ENCODE measurements around the gene IGSF22.

The IGSF22 gene

GRCh38 chr11:18704698-18705097 is 21.3 kb downstream of the IGSF22 start:
- no peaks in the 10 kb centered on the region for H3K27me3 ChIP-seq (ENCODE audit: control insufficient read depth in 5 of 5, insufficient read depth in 4 of 5, low read length in 5 of 5)
- H3K4me1 ChIP-seq (ENCODE audit: control insufficient read depth in 5 of 5, insufficient read depth in 5 of 5, low read length in 5 of 5): peaks cover 8 to 53% (median 36%) of the 10 kb centered on the region in 5 donors
- no peaks in the 10 kb centered on the region for H3K9me3 ChIP-seq (ENCODE audit: control insufficient read depth in 5 of 5, low read length in 5 of 5)
- peaks cover 0 to 25% (median 15%) of the 10 kb centered on the region in 5 donors for H3K36me3 ChIP-seq (ENCODE audit: control insufficient read depth in 5 of 5, insufficient read depth in 5 of 5, low read length in 5 of 5)
- no peak overlapping the region for H3K4me3 ChIP-seq (ENCODE audit: low read depth in 1 of 5, low read length in 5 of 5)
- H3K9ac ChIP-seq (ENCODE audit: low read length in 5 of 5): no peak overlapping the region
- no peak overlapping the region for H3K27ac ChIP-seq (ENCODE audit: low read depth, low read length)

- Histone ChIP-seq H3K4me1 (ENCODE audit: control insufficient read depth in 5 of 5, insufficient read depth in 5 of 5, low read length in 5 of 5) (peaks cover 13 to 58% (median 41%) of the 10 kb centered on the region in 5 donors), H3K4me3 (ENCODE audit: low read depth in 1 of 5, low read length in 5 of 5) (no peak overlapping the region), H3K36me3 (ENCODE audit: control insufficient read depth in 5 of 5, insufficient read depth in 5 of 5, low read length in 5 of 5) (peaks cover 0 to 25% (median 15%) of the 10 kb centered on the region in 5 donors), H3K9ac (ENCODE audit: low read length in 5 of 5) (peak overlapping the region in 1 of 5 donors; percentile 48), H3K27ac (ENCODE audit: low read depth, low read length) (no peak overlapping the region), H3K9me3 (ENCODE audit: control insufficient read depth in 5 of 5, low read length in 5 of 5) (no peaks in the 10 kb centered on the region), H3K27me3 (ENCODE audit: control insufficient read depth in 5 of 5, insufficient read depth in 4 of 5, low read length in 5 of 5) (no peaks in the 10 kb centered on the region)
Measured at GRCh38 chr11:18704045-18704645, 21.8 kb downstream of the IGSF22 start.

DNA sequence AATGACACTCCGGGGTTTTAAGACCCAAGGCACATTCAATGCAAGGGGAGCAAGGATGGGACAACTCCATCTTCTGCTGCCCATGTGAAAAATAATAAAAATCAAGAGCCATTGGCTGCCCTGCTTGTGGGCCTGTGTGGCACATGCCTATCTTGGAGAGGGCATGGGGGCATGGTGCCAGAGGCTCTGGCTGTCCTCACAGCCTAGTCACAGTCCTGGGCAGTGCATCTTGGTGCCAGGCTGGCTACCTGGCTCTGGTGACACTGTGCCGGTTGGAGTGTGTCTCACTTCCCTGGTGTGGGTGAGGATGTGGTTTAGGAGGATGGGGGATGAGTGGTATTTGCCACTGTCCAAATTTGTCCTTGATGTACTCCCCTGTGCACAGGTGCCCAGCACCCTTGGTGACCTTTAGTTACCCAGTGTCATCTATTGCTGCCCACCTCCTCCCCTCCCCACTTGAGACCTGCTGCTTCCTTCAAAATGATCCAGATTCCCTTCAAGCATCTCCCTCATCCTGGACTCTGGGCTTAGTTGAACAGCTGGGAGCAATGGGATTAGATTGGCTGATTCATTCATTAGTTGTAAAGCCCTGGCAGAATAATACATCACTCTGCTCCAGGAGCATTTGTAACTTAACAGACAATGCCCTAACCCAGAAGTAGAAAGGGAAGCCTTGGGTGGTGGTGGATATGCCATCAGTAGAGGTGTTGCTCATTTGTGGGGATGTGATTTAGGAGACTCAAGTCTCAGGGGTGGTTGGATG is 22.8 kb downstream of the IGSF22 start:
- H3K27me3 ChIP-seq (ENCODE audit: control insufficient read depth in 5 of 5, insufficient read depth in 4 of 5, low read length in 5 of 5): no peaks in the 10 kb centered on the region
- no peaks in the 10 kb centered on the region for H3K9me3 ChIP-seq (ENCODE audit: control insufficient read depth in 5 of 5, low read length in 5 of 5)
- H3K9ac ChIP-seq (ENCODE audit: low read length in 5 of 5): no peak overlapping the region
- H3K4me3 ChIP-seq (ENCODE audit: low read depth in 1 of 5, low read length in 5 of 5): no peak overlapping the region
- no peak overlapping the region for H3K27ac ChIP-seq (ENCODE audit: low read depth, low read length)
- peaks cover 13 to 63% (median 44%) of the 10 kb centered on the region in 5 donors for H3K4me1 ChIP-seq (ENCODE audit: control insufficient read depth in 5 of 5, insufficient read depth in 5 of 5, low read length in 5 of 5)
- peaks cover 0 to 25% (median 15%) of the 10 kb centered on the region in 5 donors for H3K36me3 ChIP-seq (ENCODE audit: control insufficient read depth in 5 of 5, insufficient read depth in 5 of 5, low read length in 5 of 5)

- H3K4me1 ChIP-seq (ENCODE audit: control insufficient read depth in 5 of 5, insufficient read depth in 5 of 5, low read length in 5 of 5): peaks cover 13 to 64% (median 45%) of the 10 kb centered on the region in 5 donors
- no peaks in the 10 kb centered on the region for H3K9me3 ChIP-seq (ENCODE audit: control insufficient read depth in 5 of 5, low read length in 5 of 5)
- H3K27me3 ChIP-seq (ENCODE audit: control insufficient read depth in 5 of 5, insufficient read depth in 4 of 5, low read length in 5 of 5): no peaks in the 10 kb centered on the region
- H3K36me3 ChIP-seq (ENCODE audit: control insufficient read depth in 5 of 5, insufficient read depth in 5 of 5, low read length in 5 of 5): peaks cover 0 to 25% (median 15%) of the 10 kb centered on the region in 5 donors
- H3K9ac ChIP-seq (ENCODE audit: low read length in 5 of 5): no peak overlapping the region
- H3K4me3 ChIP-seq (ENCODE audit: low read depth in 1 of 5, low read length in 5 of 5): no peak overlapping the region
- no peak overlapping the region for H3K27ac ChIP-seq (ENCODE audit: low read depth, low read length)
Measured at GRCh38 chr11:18701614-18702216, 24.3 kb downstream of the IGSF22 start.

DNA sequence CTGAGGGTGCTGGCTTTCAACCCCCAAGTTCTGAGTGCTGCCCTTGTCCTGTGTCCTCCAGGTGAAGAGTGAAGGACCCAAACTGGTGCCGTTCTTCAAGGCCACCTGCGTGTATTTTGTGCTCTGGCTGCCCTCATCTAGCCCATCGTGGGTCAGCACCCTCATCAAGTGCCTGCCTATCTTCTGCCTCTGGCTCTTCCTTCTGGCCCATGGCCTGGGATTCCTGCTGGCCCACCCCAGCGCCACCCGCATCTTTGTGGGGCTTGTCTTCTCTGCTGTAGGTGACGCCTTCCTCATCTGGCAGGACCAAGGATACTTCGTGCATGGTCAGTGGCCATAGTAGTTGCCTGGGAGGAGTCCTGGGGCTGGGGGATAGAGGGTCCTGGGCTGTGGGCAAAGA is 25.1 kb downstream of the IGSF22 start:
- Histone ChIP-seq H3K27me3 (ENCODE audit: control insufficient read depth in 5 of 5, insufficient read depth in 4 of 5, low read length in 5 of 5) (no peaks in the 10 kb centered on the region), H3K27ac (ENCODE audit: low read depth, low read length) (no peak overlapping the region), H3K4me3 (ENCODE audit: low read depth in 1 of 5, low read length in 5 of 5) (peak overlapping the region in 1 of 5 donors; percentile 66), H3K9ac (ENCODE audit: low read length in 5 of 5) (no peak overlapping the region), H3K4me1 (ENCODE audit: control insufficient read depth in 5 of 5, insufficient read depth in 5 of 5, low read length in 5 of 5) (peaks cover 13 to 57% (median 38%) of the 10 kb centered on the region in 5 donors), H3K9me3 (ENCODE audit: control insufficient read depth in 5 of 5, low read length in 5 of 5) (no peaks in the 10 kb centered on the region), H3K36me3 (ENCODE audit: control insufficient read depth in 5 of 5, insufficient read depth in 5 of 5, low read length in 5 of 5) (peaks cover 0 to 25% (median 15%) of the 10 kb centered on the region in 5 donors)

DNA sequence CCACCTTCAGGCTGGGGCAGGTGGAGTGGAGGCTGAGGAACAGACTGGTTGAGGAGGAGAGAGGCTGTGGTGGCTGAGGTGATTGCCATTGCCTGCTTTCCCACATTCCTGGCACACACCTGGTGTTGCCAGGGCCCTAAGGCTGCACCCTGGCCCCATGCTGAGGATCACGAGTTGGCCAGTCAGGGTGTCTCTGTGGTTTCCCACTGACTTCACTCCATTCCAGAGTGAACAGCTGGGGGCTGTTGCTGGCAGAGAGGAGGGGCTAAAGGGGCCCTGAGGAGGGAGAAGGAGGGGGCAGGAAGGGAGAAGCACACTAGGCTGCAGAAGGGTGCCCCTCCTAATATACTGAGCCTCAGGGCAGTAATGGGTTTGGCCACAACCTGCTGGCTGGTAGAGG is 25.6 kb downstream of the IGSF22 start:
- Histone ChIP-seq H3K4me3 (ENCODE audit: low read depth in 1 of 5, low read length in 5 of 5) (peak overlapping the region in 3 of 5 donors; percentile 66 to 74 (median 72)), H3K9ac (ENCODE audit: low read length in 5 of 5) (no peak overlapping the region)

GRCh38 chr11:18699848-18700261 is 26.1 kb downstream of the IGSF22 start:
- H3K27me3 ChIP-seq (ENCODE audit: control insufficient read depth in 5 of 5, insufficient read depth in 4 of 5, low read length in 5 of 5): no peaks in the 10 kb centered on the region
- peak overlapping the region in 2 of 5 donors; percentile 62 to 70 for H3K9ac ChIP-seq (ENCODE audit: low read length in 5 of 5)
- peaks cover 0 to 25% (median 15%) of the 10 kb centered on the region in 5 donors for H3K36me3 ChIP-seq (ENCODE audit: control insufficient read depth in 5 of 5, insufficient read depth in 5 of 5, low read length in 5 of 5)
- H3K4me1 ChIP-seq (ENCODE audit: control insufficient read depth in 5 of 5, insufficient read depth in 5 of 5, low read length in 5 of 5): peaks cover 10 to 48% (median 28%) of the 10 kb centered on the region in 5 donors
- peak overlapping the region; percentile 60 for H3K27ac ChIP-seq (ENCODE audit: low read depth, low read length)
- no peaks in the 10 kb centered on the region for H3K9me3 ChIP-seq (ENCODE audit: control insufficient read depth in 5 of 5, low read length in 5 of 5)
- peak overlapping the region; percentile 66 to 74 (median 69) for H3K4me3 ChIP-seq (ENCODE audit: low read depth in 1 of 5, low read length in 5 of 5)

More for the DNA sequence above, 25.6 kb downstream of the IGSF22 start:
- H3K27me3 ChIP-seq (ENCODE audit: control insufficient read depth in 5 of 5, insufficient read depth in 4 of 5, low read length in 5 of 5): no peaks in the 10 kb centered on the region
- peaks cover 0 to 25% (median 15%) of the 10 kb centered on the region in 5 donors for H3K36me3 ChIP-seq (ENCODE audit: control insufficient read depth in 5 of 5, insufficient read depth in 5 of 5, low read length in 5 of 5)
- H3K27ac ChIP-seq (ENCODE audit: low read depth, low read length): no peak overlapping the region
- peaks cover 10 to 52% (median 33%) of the 10 kb centered on the region in 5 donors for H3K4me1 ChIP-seq (ENCODE audit: control insufficient read depth in 5 of 5, insufficient read depth in 5 of 5, low read length in 5 of 5)
- no peaks in the 10 kb centered on the region for H3K9me3 ChIP-seq (ENCODE audit: control insufficient read depth in 5 of 5, low read length in 5 of 5)

DNA sequence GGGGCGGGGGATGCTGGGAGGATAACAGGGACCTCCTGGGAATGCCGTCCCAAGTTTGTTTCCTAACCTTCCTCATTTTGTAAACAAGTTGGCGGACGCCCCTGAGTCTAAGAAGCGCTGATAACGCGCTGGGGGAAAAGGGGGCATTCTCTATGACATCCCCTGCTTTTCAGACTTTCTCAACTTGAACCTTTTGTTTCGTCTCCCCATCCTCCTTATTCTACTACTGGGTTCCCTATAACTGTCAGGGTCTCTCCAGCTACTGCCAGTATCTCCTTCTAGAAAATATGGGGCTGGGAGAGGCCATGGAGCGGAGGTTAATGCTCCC is 26.8 kb downstream of the IGSF22 start:
- Histone ChIP-seq H3K9me3 (ENCODE audit: control insufficient read depth in 5 of 5, low read length in 5 of 5) (no peaks in the 10 kb centered on the region), H3K27me3 (ENCODE audit: control insufficient read depth in 5 of 5, insufficient read depth in 4 of 5, low read length in 5 of 5) (no peaks in the 10 kb centered on the region), H3K27ac (ENCODE audit: low read depth, low read length) (peak overlapping the region; percentile 60), H3K4me3 (ENCODE audit: low read depth in 1 of 5, low read length in 5 of 5) (peak overlapping the region; percentile 66 to 74 (median 69)), H3K4me1 (ENCODE audit: control insufficient read depth in 5 of 5, insufficient read depth in 5 of 5, low read length in 5 of 5) (peaks cover 10 to 42% (median 27%) of the 10 kb centered on the region in 5 donors), H3K9ac (ENCODE audit: low read length in 5 of 5) (peak overlapping the region in 4 of 5 donors; percentile 48 to 70 (median 64)), H3K36me3 (ENCODE audit: control insufficient read depth in 5 of 5, insufficient read depth in 5 of 5, low read length in 5 of 5) (peaks cover 0 to 25% (median 15%) of the 10 kb centered on the region in 5 donors)

DNA sequence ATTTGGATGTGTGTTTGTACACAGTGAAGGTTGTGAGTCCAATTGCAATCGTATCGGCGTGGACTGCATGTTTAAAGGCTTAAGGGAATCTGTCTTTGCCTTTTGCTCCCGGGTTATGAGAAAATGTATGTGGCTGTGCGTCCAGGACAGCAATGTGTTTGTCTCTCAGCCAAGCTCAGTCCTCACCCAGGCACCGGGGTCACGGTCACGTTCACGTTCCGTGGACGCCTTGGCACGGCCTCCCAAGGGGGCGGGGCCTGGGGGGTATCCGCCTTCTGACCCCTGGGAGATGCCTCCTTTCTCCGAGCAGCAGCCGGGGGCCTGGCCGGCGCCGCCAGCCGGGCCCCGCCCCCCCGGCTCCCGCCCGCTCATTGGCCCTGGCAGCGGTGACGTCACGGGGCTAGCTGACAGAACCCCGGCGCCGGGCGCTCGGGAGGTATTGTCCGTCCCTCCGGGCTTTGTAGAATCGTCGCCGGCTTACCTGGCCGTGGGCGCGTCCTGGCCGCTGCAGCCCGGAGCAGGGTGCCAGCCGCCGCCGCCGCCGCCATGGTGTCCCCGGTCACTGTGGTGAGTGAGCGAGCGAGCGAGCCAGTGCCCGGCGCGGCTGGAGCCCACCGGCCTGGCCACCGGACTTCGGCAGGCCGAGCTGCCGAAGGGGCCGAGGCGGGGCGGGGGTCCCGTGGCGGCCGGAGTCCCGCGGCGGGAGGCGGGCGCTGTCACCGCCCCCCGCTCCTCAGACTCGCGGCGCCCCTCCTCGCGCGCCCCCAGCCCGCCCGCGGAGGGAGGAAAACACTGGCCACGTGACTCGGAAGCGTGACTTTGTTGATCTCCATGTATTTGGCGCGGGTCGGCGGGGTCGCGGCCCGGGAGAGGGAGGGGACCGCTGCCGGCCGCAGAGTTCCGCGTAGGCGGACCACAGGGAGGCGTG is 27.4 kb downstream of the IGSF22 start, which contains the start of gene TMEM86A:
Gene TMEM86A (plus strand): TSS at position 439 of the 928 bp plus-strand sequence. CDS start 108 bp downstream, at position 547.
- peak within 1 kb of the TSS; percentile 60 for H3K27ac ChIP-seq (ENCODE audit: low read depth, low read length)
- peaks cover 0 to 21% (median 15%) of the 10 kb centered on the region in 5 donors for H3K36me3 ChIP-seq (ENCODE audit: control insufficient read depth in 5 of 5, insufficient read depth in 5 of 5, low read length in 5 of 5)

More for the DNA sequence above, 27.4 kb downstream of the IGSF22 start, which contains the start of gene TMEM86A:
- no peaks in the 10 kb centered on the region for H3K9me3 ChIP-seq (ENCODE audit: control insufficient read depth in 5 of 5, low read length in 5 of 5)
- H3K27me3 ChIP-seq (ENCODE audit: control insufficient read depth in 5 of 5, insufficient read depth in 4 of 5, low read length in 5 of 5): no peaks in the 10 kb centered on the region
- peaks cover 10 to 42% (median 27%) of the 10 kb centered on the region in 5 donors for H3K4me1 ChIP-seq (ENCODE audit: control insufficient read depth in 5 of 5, insufficient read depth in 5 of 5, low read length in 5 of 5)
- peak within 1 kb of the TSS; percentile 66 to 74 (median 69) for H3K4me3 ChIP-seq (ENCODE audit: low read depth in 1 of 5, low read length in 5 of 5)
- peak within 1 kb of the TSS in 4 of 5 donors; percentile 48 to 70 (median 64) for H3K9ac ChIP-seq (ENCODE audit: low read length in 5 of 5)
